Lower leg skin (tissue), 4 donors: ENCODE data around the gene LRRC41. TPM values are rescaled to one million over a fixed set of nuclear protein-coding genes. Genes with fewer than 3 reads are reported as not detected.
"Not testable (repeated sequence)": the region's sequence is repeated elsewhere in the genome, so short reads cannot be mapped to it uniquely, and the experiment has no call there.

Experiments used
- DNase-seq, 2 donors: peaks; one replicate each; pipeline ENCODE4 v3.0.0-alpha.2; 2019; ENCODE audit warnings: low spot score in 2 of 2
- H3K4me3 ChIP-seq: fragments of 200-600 bp; sonication (generic); 2 replicates; pipeline ENCODE4 v1.5.1; 2017; ENCODE audit warnings: mild to moderate bottlenecking, low read depth; ENCODE audit not compliant: poor library complexity, severe bottlenecking
- POLR2A ChIP-seq, 2 donors: fragments of 450-650 bp; IDR thresholded peaks; one replicate each; pipeline ENCODE4 v1.6.1; 2016 to 2017; ENCODE audit warnings: antibody characterized with exemption in 2 of 2, mild to moderate bottlenecking in 1 of 2, moderate library complexity in 1 of 2
- WGBS, 2 donors: methylation state at CpG; one replicate each; pipeline ENCODE4 v1.1.5; 2018; 5-methylcytosine and 5-hydroxymethylcytosine counted together
- intact Hi-C: fragments of 100-400 bp; cut with DNase I; formaldehyde crosslinking; loops from one replicate; pipeline ENCODE4 v1.15.0; 2023; ENCODE audit warnings: low total_unique reads
- total RNA-seq, 4 donors: library from RNA; depleted of rRNA; stranded (reverse); fragments of >200 nt; gene quantifications; one replicate each; pipeline ENCODE4 v1.1.0, GENCODE V29; 2016
- TF ChIP-seq, protein P1 (sequence below), 3 donors: fragments of 450-650 bp; IDR thresholded peaks; one replicate each; pipeline ENCODE4 v1.5.1; 2016; ENCODE audit warnings: antibody characterized with exemption in 3 of 3, mild to moderate bottlenecking in 3 of 3, moderate library complexity in 2 of 3

Gene LRRC41
- total RNA-seq, 4 donors from 2014 or later: 74.6 to 87.8 (median 82.3) TPM

DNA sequence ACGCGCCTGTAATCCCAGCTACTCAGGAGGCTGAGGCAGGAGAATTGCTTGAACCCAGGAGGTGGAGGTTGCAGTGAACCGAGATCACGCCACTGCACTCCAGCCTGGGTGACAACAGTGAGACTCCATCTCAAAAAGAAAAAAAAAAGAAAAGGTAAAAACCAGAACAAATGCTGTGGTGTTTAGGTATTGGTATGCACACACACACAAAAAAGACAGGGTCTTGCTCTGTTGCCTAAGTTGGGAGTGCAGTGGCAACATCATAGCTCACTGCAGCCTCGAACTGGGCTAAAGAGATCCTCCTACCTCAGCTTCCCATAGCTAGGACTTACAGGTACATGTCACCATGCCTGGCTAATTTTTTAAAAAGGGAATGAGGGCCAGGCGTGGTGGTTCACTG is 15.9 kb upstream of the LRRC41 start:
- intact Hi-C loops, H3K4me3 ChIP-seq: not testable (repeated sequence)
- DNase-seq: peak in 1 of 2 donors; percentile 12
- 94 to 95% methylated on average over 6 of the region's 6 CpGs for WGBS, 2 donors

DNA sequence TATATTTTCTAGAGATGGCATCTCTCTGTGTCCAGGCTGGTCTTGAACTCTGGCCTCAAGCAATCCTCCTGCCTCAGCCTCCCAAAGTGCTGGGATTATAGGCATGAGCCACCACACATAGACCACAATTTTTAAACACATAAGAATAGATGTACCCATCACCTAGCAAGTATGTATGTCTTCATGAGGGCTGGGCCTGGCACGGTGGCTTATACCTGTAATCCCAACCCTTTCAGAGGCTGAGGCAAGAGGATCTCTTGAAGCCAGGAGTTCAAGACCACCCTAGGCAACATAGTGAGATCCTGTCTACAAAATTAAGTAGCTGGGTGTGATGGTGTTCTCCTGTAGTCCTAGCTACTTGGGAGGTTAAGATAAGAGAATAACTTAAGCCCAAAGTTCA is 13.9 kb upstream of the LRRC41 start:
- H3K4me3 ChIP-seq: no peak overlapping the region
- peak in 1 of 2 donors; percentile 20 for DNase-seq
- 94 to 96% methylated on average over 1 of the region's 1 CpG for WGBS, 2 donors
- intact Hi-C loops: no loop called here
- no peak for TF ChIP-seq POLR2A (IDR thresholded peaks at IDR 0.05)
- TF ChIP-seq, protein P1, sequence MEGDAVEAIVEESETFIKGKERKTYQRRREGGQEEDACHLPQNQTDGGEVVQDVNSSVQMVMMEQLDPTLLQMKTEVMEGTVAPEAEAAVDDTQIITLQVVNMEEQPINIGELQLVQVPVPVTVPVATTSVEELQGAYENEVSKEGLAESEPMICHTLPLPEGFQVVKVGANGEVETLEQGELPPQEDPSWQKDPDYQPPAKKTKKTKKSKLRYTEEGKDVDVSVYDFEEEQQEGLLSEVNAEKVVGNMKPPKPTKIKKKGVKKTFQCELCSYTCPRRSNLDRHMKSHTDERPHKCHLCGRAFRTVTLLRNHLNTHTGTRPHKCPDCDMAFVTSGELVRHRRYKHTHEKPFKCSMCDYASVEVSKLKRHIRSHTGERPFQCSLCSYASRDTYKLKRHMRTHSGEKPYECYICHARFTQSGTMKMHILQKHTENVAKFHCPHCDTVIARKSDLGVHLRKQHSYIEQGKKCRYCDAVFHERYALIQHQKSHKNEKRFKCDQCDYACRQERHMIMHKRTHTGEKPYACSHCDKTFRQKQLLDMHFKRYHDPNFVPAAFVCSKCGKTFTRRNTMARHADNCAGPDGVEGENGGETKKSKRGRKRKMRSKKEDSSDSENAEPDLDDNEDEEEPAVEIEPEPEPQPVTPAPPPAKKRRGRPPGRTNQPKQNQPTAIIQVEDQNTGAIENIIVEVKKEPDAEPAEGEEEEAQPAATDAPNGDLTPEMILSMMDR (IDR thresholded peaks at IDR 0.05): no peak

DNA sequence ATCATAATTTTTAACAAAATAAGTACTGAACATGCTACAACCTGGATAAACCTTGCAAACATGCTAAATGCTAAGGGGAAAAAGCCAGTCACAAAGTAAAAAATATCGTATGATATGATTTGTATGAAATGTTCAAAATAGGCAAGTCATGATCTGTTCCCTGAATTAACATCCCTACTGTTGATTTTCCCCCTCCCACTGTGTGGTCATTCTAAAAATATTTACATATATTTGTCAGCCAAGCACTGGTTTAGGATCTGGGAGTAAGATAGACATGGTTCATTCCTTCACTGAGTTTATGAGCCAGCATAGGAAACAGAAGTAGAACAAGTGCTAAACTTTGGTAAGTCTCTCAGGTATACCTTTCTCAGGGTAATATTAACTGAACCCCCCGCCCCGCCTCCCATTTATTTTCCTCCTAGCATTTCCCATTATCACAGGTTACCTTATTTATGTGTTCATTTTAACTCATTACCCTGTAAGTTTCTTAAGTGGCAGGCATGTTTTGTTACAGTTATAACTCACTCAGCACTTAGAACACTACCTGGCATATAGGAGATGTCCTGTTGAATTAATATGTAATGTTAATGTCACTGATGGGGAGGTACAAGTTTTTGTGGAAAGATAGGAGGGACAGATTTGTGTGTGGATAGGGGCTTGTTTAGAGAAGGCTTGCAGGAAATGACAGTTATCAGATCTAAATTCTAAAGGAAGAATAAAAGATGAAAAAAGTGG is 12.4 kb upstream of the LRRC41 start:
- TF ChIP-seq, protein P1 (IDR thresholded peaks at IDR 0.05): no peak
- TF ChIP-seq POLR2A (IDR thresholded peaks at IDR 0.05): no peak
- intact Hi-C loops: no loop called here
- no peak for DNase-seq
- H3K4me3 ChIP-seq: no peak overlapping the region
- WGBS, 2 donors: 79 to 82% methylated on average over 3 of the region's 3 CpGs

DNA sequence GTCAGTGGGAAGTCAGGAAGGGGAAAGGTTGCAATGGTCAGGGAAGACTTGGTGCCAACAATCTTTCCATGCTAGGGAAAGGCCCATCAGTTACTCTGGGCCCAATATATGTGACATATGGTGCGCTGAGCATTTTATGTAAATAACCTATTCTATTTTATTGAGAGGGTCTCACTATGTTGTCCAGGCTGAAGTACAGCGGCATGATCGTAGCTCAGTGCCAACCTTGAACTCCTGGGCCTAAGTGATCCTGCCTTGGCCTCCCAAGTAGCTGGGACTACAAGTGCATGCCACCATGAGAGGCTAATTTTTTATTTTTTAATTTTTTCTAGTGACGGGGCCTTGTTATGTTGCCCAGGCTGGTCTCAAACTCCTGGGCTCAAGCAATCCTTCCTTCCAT is 6.9 kb upstream of the LRRC41 start:
- TF ChIP-seq, protein P1 (IDR thresholded peaks at IDR 0.05): no peak
- TF ChIP-seq POLR2A (IDR thresholded peaks at IDR 0.05): no peak
- DNase-seq: peak in 1 of 2 donors; percentile 21
- H3K4me3 ChIP-seq: no peak overlapping the region
- 94 to 95% methylated on average over 4 of the region's 4 CpGs for WGBS, 2 donors
- intact Hi-C loops: no loop called here

DNA sequence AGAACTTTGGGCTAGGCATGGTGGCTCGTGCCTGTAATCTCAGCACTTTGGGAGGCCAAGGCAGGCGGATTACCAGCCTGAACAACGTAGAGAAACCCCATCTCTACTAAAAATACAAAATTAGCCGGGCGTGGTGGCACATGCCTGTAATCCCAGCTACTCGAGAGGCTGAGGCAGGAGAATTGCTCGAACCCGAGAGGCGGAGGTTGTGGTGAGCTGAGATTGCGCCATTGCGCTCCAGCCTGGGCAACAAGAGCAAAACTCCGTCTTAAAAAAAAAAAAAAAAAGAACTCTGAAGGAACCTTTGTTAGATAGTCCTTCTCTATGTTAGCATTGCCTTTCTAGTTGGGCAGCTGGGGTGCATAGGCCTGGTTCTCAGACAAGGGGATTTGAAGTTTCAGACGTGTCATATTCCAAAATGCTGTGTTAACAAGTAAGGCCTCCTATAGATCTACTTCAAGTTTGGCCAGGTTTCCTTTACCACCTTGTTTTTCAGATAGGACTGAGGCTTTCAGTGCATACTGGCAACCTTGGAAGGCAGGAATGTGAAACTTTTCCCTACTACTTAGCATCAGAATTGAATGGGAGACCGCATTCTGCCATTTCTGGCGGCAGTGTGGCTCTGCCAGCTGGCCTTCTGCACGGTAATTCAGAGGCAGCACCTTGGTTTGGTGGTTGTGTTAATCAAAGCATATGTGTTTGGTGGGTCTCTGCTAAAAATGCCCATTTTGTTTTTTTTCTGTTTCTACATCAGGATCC is 6.2 kb upstream of the LRRC41 start:
- TF ChIP-seq, protein P1 (IDR thresholded peaks at IDR 0.05): no peak
- no peak for TF ChIP-seq POLR2A (IDR thresholded peaks at IDR 0.05)
- no peak overlapping the region for H3K4me3 ChIP-seq
- WGBS, 2 donors: 85 to 92% methylated on average over 16 of the region's 16 CpGs
- DNase-seq: peak in 1 of 2 donors; percentile 40
- intact Hi-C loops: no loop called here

DNA sequence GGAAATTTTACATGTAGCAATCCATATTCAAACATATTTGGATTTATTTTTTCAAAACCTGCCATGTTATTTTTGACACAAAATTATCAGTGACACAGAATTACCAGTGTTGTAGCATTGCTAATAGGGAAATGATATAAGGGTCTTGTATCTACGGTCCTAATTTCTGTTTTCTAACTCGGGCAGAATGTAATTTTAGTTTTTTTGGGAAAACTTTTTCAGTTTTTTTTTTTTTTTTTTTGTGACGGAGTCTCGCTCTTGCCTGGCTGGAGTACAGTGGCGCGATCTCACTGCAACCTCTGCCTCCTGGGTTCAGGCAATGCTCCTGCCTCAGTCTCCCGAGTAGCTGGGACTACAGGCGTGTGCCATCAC is 2.7 kb upstream of the LRRC41 start:
- WGBS, 2 donors: 90 to 93% methylated on average over 8 of the region's 8 CpGs
- TF ChIP-seq, protein P1 (IDR thresholded peaks at IDR 0.05): no peak
- TF ChIP-seq POLR2A (IDR thresholded peaks at IDR 0.05): no peak
- no peak for DNase-seq
- H3K4me3 ChIP-seq: no peak overlapping the region
- intact Hi-C loops: no loop called here
